Measurements from ENCODE around the gene ELMOD2. TPM values are rescaled to one million over a fixed set of nuclear protein-coding genes. Genes with fewer than 3 reads are reported as not detected.

Gene ELMOD2
- total RNA-seq, 1 experiment from 2014 or later: 37.2 TPM

- H3K4me3 ChIP-seq (ENCODE audit: low read depth, low read length, poor library complexity, severe bottlenecking): no peak overlapping the region
- intact Hi-C loops (cut with micrococcal nuclease; ENCODE audit: unreplicated experiment): no loop called here
Measured at GRCh38 chr4:140497405-140497746, 26.6 kb upstream of the ELMOD2 start.

GRCh38 chr4:140497747-140498636 is 26.0 kb upstream of the ELMOD2 start, which contains the start of gene MGAT4D:
TSS of gene MGAT4D (minus strand) at chr4:140498293. CDS start at chr4:140498222, 71 bp downstream.
- no TSS peak for BruUV-seq (replicated peaks)
- POLR2A ChIA-PET (ENCODE audit: low non-redundant PET): no interaction called here

More at GRCh38 chr4:140497405-140497746, 26.6 kb upstream of the ELMOD2 start:
- TF ChIP-seq CTCF (conservative IDR thresholded peaks at IDR 0.05; ENCODE audit: low read depth, low read length) (no peak), EZH2 (IDR thresholded peaks at IDR 0.05; ENCODE audit: borderline replicate concordance, low read depth, low read length, poor library complexity, severe bottlenecking) (no peak)
- H3K36me3 ChIP-seq (ENCODE audit: insufficient read depth, low read length, poor library complexity, severe bottlenecking): no peaks in the 10 kb centered on the region
- no TSS peak for BruUV-seq (replicated peaks)
- DNase-seq (ENCODE audit: low spot score): no peak
- ChIA-PET POLR2A (ENCODE audit: low non-redundant PET) (no interaction called here), CTCF (no interaction called here)
- H3K9me3 ChIP-seq (ENCODE audit: low read depth, low read length, poor library complexity, severe bottlenecking): no peaks in the 10 kb centered on the region
- no peak overlapping the region for H3K27ac ChIP-seq (ENCODE audit: low read depth, low read length, poor library complexity, severe bottlenecking)
- no peaks in the 10 kb centered on the region for H3K4me1 ChIP-seq (ENCODE audit: insufficient read depth, low read length, poor library complexity, severe bottlenecking)
- peaks cover 54% of the 10 kb centered on the region for H3K27me3 ChIP-seq (replicated peaks; ENCODE audit: insufficient read depth, low read depth, low read length, poor library complexity)

GRCh38 chr4:140499391-140499790 is 24.6 kb upstream of the ELMOD2 start:
- Histone ChIP-seq H3K27me3 (replicated peaks; ENCODE audit: insufficient read depth, low read depth, low read length, poor library complexity) (peaks cover 54% of the 10 kb centered on the region), H3K4me3 (ENCODE audit: low read depth, low read length, poor library complexity, severe bottlenecking) (no peak overlapping the region), H3K36me3 (ENCODE audit: insufficient read depth, low read length, poor library complexity, severe bottlenecking) (no peaks in the 10 kb centered on the region), H3K9me3 (ENCODE audit: low read depth, low read length, poor library complexity, severe bottlenecking) (no peaks in the 10 kb centered on the region), H3K4me1 (ENCODE audit: insufficient read depth, low read length, poor library complexity, severe bottlenecking) (no peaks in the 10 kb centered on the region), H3K27ac (ENCODE audit: low read depth, low read length, poor library complexity, severe bottlenecking) (no peak overlapping the region)
- BruUV-seq (replicated peaks): no TSS peak
- CTCF ChIA-PET: no interaction called here
- intact Hi-C loops (cut with micrococcal nuclease; ENCODE audit: unreplicated experiment): no loop called here
- DNase-seq (ENCODE audit: low spot score): no peak
- POLR2A ChIA-PET (ENCODE audit: low non-redundant PET): no interaction called here
- TF ChIP-seq CTCF (conservative IDR thresholded peaks at IDR 0.05; ENCODE audit: low read depth, low read length) (no peak), EZH2 (IDR thresholded peaks at IDR 0.05; ENCODE audit: borderline replicate concordance, low read depth, low read length, poor library complexity, severe bottlenecking) (no peak)

More at GRCh38 chr4:140497747-140498636, 26.0 kb upstream of the ELMOD2 start, which contains the start of gene MGAT4D:
- Histone ChIP-seq H3K9me3 (ENCODE audit: low read depth, low read length, poor library complexity, severe bottlenecking) (no peaks in the 10 kb centered on the region), H3K36me3 (ENCODE audit: insufficient read depth, low read length, poor library complexity, severe bottlenecking) (no peaks in the 10 kb centered on the region), H3K27me3 (replicated peaks; ENCODE audit: insufficient read depth, low read depth, low read length, poor library complexity) (peaks cover 54% of the 10 kb centered on the region), H3K27ac (ENCODE audit: low read depth, low read length, poor library complexity, severe bottlenecking) (no peak within 1 kb of the TSS), H3K4me3 (ENCODE audit: low read depth, low read length, poor library complexity, severe bottlenecking) (no peak within 1 kb of the TSS), H3K4me1 (ENCODE audit: insufficient read depth, low read length, poor library complexity, severe bottlenecking) (no peaks in the 10 kb centered on the region)
- intact Hi-C loops (cut with micrococcal nuclease; ENCODE audit: unreplicated experiment): no loop called here
- TF ChIP-seq CTCF (conservative IDR thresholded peaks at IDR 0.05; ENCODE audit: low read depth, low read length): no peak
- TF ChIP-seq EZH2 (IDR thresholded peaks at IDR 0.05; ENCODE audit: borderline replicate concordance, low read depth, low read length, poor library complexity, severe bottlenecking): peak; percentile 54
- no peak for DNase-seq (ENCODE audit: low spot score)
- CTCF ChIA-PET: no interaction called here
